Keratinocyte (primary cell): Measurements from ENCODE around the gene TMA7B. TPM values are rescaled to one million over a fixed set of nuclear protein-coding genes. Genes with fewer than 3 reads are reported as not detected.
A peak's percentile ranks its signal among the peaks of the same experiment; 100 is the strongest.

Experiments
- DNase-seq: peaks from one replicate; pipeline ENCODE4 v3.0.0-alpha.2; 2011; ENCODE audit warnings: low read depth, missing footprints, low spot score
- FAIRE-seq: peaks from 2 replicates; lab custom pipeline; 2011; peaks lifted over from hg19 to GRCh38; lab: Jason Lieb, UNC
- H2AFZ ChIP-seq: 2 replicates; pipeline ENCODE4 v1.6.0; 2012; ENCODE audit warnings: low read length, control low read depth, inconsistent platforms; ENCODE audit not compliant: control insufficient read depth
- H3K27ac ChIP-seq: 2 replicates; pipeline ENCODE4 v1.5.1; 2011; ENCODE audit warnings: low read length; ENCODE audit not compliant: control insufficient read depth, insufficient read depth
- H3K27me3 ChIP-seq: 3 replicates; pipeline ENCODE4 v1.6.0; 2011; ENCODE audit warnings: low read length; ENCODE audit not compliant: control insufficient read depth, insufficient read depth; ENCODE audit errors: extremely low read depth
- H3K36me3 ChIP-seq, 2 experiments: 2 replicates in 1 of 2; 3 replicates in 1 of 2; pipeline ENCODE4 v1.5.1; 2011; ENCODE audit warnings: low read length in 2 of 2, mild to moderate bottlenecking in 1 of 2; ENCODE audit not compliant: control insufficient read depth in 2 of 2, insufficient read depth in 2 of 2; ENCODE audit errors: extremely low read depth in 1 of 2
- H3K4me1 ChIP-seq: 3 replicates; pipeline ENCODE4 v1.5.1; 2011; ENCODE audit warnings: low read length; ENCODE audit not compliant: control insufficient read depth, insufficient read depth; ENCODE audit errors: extremely low read depth
- H3K4me2 ChIP-seq: 3 replicates; pipeline ENCODE4 v1.6.0; 2011; ENCODE audit warnings: low read depth, low read length; ENCODE audit not compliant: control insufficient read depth, insufficient read depth; ENCODE audit errors: extremely low read depth
- H3K4me3 ChIP-seq, 3 experiments: fragments of 200-600 bp in 1 of 3; sonication (generic) in 1 of 3; 2 replicates in 2 of 3; 3 replicates in 1 of 3; pipeline ENCODE4 v1.5.1; 2011 to 2016; ENCODE audit warnings: low read length in 3 of 3, mild to moderate bottlenecking in 3 of 3, control low read depth in 2 of 3, inconsistent platforms in 1 of 3, low read depth in 1 of 3, mixed read lengths in 1 of 3, mixed run types in 1 of 3, moderate library complexity in 1 of 3; ENCODE audit not compliant: control insufficient read depth in 2 of 3, insufficient read depth in 2 of 3; ENCODE audit errors: extremely low read depth in 1 of 3
- H3K79me2 ChIP-seq: 2 replicates; pipeline ENCODE4 v1.6.0; 2012; ENCODE audit warnings: low read length; ENCODE audit not compliant: control insufficient read depth, insufficient read depth
- H3K9ac ChIP-seq: 3 replicates; pipeline ENCODE4 v1.6.0; 2011; ENCODE audit warnings: low read length; ENCODE audit not compliant: control insufficient read depth, insufficient read depth; ENCODE audit errors: extremely low read depth
- H3K9me1 ChIP-seq: 3 replicates; pipeline ENCODE4 v1.6.0; 2011; ENCODE audit warnings: low read length; ENCODE audit not compliant: control insufficient read depth, insufficient read depth; ENCODE audit errors: extremely low read depth
- H3K9me3 ChIP-seq: 2 replicates; pipeline ENCODE4 v1.5.1; 2012; ENCODE audit warnings: low read depth, low read length; ENCODE audit not compliant: control insufficient read depth
- H4K20me1 ChIP-seq: 3 replicates; pipeline ENCODE4 v1.6.0; 2011; ENCODE audit warnings: low read length; ENCODE audit not compliant: control insufficient read depth, insufficient read depth; ENCODE audit errors: extremely low read depth
- EZH2 ChIP-seq: IDR thresholded peaks from one replicate; pipeline ENCODE4 v1.6.1; 2012; ENCODE audit warnings: inconsistent platforms, mild to moderate bottlenecking, low read length, moderate library complexity
- dilution Hi-C: fragments of 300-500 bp; cut with MboI; formaldehyde crosslinking; loops from one replicate; pipeline ENCODE4 v1.7.0; 2020; ENCODE audit warnings: low sequenced_read_pairs; ENCODE audit not compliant: extremely low pct_ligation_motif_present
- polyA plus RNA-seq, 5 experiments: library from polyadenylated mRNA; depleted of rRNA in 3 of 5; stranded (reverse) in 3 of 5; stranded (forward) in 1 of 5; unstranded in 1 of 5; fragments of >200 nt; gene quantifications; 1 replicate in 1 of 5; 2 replicates in 3 of 5; 3 replicates in 1 of 5; pipeline versions ENCODE4 v1.2.1 to v1.2.3, GENCODE V29; 2011 to 2012; ENCODE audit warnings: missing spikeins in 2 of 5, low read depth in 1 of 5, low replicate concordance in 1 of 5
- TF ChIP-seq, protein P1 (sequence below), 3 experiments: IDR thresholded peaks in 1 of 3; conservative IDR thresholded peaks in 1 of 3; optimal IDR thresholded peaks in 1 of 3; 2 replicates in 2 of 3; 3 replicates in 1 of 3; pipeline versions ENCODE3 to v1.5.1; 2011; ENCODE audit warnings: low read length in 3 of 3, mild to moderate bottlenecking in 3 of 3, moderate library complexity in 2 of 3, control low read depth in 1 of 3, inconsistent platforms in 1 of 3; ENCODE audit not compliant: insufficient read depth in 2 of 3; ENCODE audit errors: extremely low read depth in 1 of 3

Gene TMA7B
- polyA plus RNA-seq, 1 donor (not counting 4 experiments of a cell fraction or from before 2014, with no cell fraction given): not detected

- no peak overlapping the region for H2AFZ ChIP-seq
- H3K4me3 ChIP-seq: no peak overlapping the region
- peaks cover 6 to 11% of the 10 kb centered on the region in 2 experiments for H3K36me3 ChIP-seq
- TF ChIP-seq, protein P1, sequence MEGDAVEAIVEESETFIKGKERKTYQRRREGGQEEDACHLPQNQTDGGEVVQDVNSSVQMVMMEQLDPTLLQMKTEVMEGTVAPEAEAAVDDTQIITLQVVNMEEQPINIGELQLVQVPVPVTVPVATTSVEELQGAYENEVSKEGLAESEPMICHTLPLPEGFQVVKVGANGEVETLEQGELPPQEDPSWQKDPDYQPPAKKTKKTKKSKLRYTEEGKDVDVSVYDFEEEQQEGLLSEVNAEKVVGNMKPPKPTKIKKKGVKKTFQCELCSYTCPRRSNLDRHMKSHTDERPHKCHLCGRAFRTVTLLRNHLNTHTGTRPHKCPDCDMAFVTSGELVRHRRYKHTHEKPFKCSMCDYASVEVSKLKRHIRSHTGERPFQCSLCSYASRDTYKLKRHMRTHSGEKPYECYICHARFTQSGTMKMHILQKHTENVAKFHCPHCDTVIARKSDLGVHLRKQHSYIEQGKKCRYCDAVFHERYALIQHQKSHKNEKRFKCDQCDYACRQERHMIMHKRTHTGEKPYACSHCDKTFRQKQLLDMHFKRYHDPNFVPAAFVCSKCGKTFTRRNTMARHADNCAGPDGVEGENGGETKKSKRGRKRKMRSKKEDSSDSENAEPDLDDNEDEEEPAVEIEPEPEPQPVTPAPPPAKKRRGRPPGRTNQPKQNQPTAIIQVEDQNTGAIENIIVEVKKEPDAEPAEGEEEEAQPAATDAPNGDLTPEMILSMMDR (optimal IDR thresholded peaks at IDR 0.05 in 1 of 3, IDR thresholded peaks at IDR 0.05 in 1 of 3, conservative IDR thresholded peaks at IDR 0.05 in 1 of 3; ENCODE audit: extremely low read depth in 1 of 3, insufficient read depth in 2 of 3, low read length in 3 of 3): no peak
- no peak for TF ChIP-seq EZH2
- H3K9ac ChIP-seq: peak overlapping the region; percentile 49
- peaks cover 13% of the 10 kb centered on the region for H4K20me1 ChIP-seq
- DNase-seq (no peak), FAIRE-seq (peak; percentile 89)
- H3K4me2 ChIP-seq: peak overlapping the region; percentile 29
- no peaks in the 10 kb centered on the region for H3K9me3 ChIP-seq
- H3K27me3 ChIP-seq: no peaks in the 10 kb centered on the region
- dilution Hi-C loops: no loop called here
- H3K79me2 ChIP-seq: peaks cover 59% of the 10 kb centered on the region
- H3K4me1 ChIP-seq: peaks cover 66% of the 10 kb centered on the region
- peak overlapping the region; percentile 47 for H3K27ac ChIP-seq
- peaks cover 11% of the 10 kb centered on the region for H3K9me1 ChIP-seq
Observed at GRCh38 chr22:40009951-40010671, 49.9 kb downstream of the TMA7B start.

- H4K20me1 ChIP-seq: peaks cover 13% of the 10 kb centered on the region
- H3K4me1 ChIP-seq: peaks cover 66% of the 10 kb centered on the region
- H2AFZ ChIP-seq: no peak overlapping the region
- no peak for TF ChIP-seq EZH2
- TF ChIP-seq, protein P1 (optimal IDR thresholded peaks at IDR 0.05 in 1 of 3, IDR thresholded peaks at IDR 0.05 in 1 of 3, conservative IDR thresholded peaks at IDR 0.05 in 1 of 3; ENCODE audit: extremely low read depth in 1 of 3, insufficient read depth in 2 of 3, low read length in 3 of 3): no peak
- H3K79me2 ChIP-seq: peaks cover 61% of the 10 kb centered on the region
- H3K36me3 ChIP-seq: peaks cover 6 to 11% of the 10 kb centered on the region in 2 experiments
- peak; percentile 74 for FAIRE-seq
- peak overlapping the region; percentile 47 for H3K27ac ChIP-seq
- H3K9me1 ChIP-seq: peaks cover 10% of the 10 kb centered on the region
- dilution Hi-C loops: no loop called here
- H3K4me3 ChIP-seq: no peak overlapping the region
- no peaks in the 10 kb centered on the region for H3K27me3 ChIP-seq
- peak overlapping the region; percentile 3 for H3K9ac ChIP-seq
- no peak overlapping the region for H3K4me2 ChIP-seq
- no peaks in the 10 kb centered on the region for H3K9me3 ChIP-seq
- DNase-seq: no peak
Observed at GRCh38 chr22:40010746-40011145, 50.5 kb downstream of the TMA7B start.

Other genes starting within 250 kb of the TMA7B start
- gene ENTHD1, start 66.6 kb upstream of the TMA7B start, polyA plus RNA-seq: not detected in 3 replicates
- 0.04 TPM in 1 of 3 replicates, not detected in the others for gene GRAP2, start 59.3 kb upstream of the TMA7B start, polyA plus RNA-seq
- gene FAM83F, start 34.6 kb downstream of the TMA7B start, polyA plus RNA-seq: 15.3 to 45.1 TPM (median 22.8 TPM) in 3 replicates
- gene TNRC6B, start 217.5 kb downstream of the TMA7B start, polyA plus RNA-seq: 5.6 to 6.2 TPM (median 5.9 TPM) in 3 replicates